ENCODE data around the gene UBE2O.

The UBE2O gene

GRCh38 chr17:76485569-76485968 lies 32.6 kb upstream of the UBE2O start:
- no peak for DNase-seq (ENCODE audit: low read depth)

- no peak for DNase-seq (ENCODE audit: low read depth)
Measured at GRCh38 chr17:76484228-76484725, 31.3 kb upstream of the UBE2O start.

- no peak for DNase-seq (ENCODE audit: low read depth)
Measured at GRCh38 chr17:76481071-76481655, 28.2 kb upstream of the UBE2O start.

- no peak for DNase-seq (ENCODE audit: low read depth)
Measured at GRCh38 chr17:76480632-76481031, 27.7 kb upstream of the UBE2O start.

- no peak for DNase-seq (ENCODE audit: low read depth)
Measured at GRCh38 chr17:76479515-76480060, 26.6 kb upstream of the UBE2O start.

GRCh38 chr17:76478730-76479514 lies 26.0 kb upstream of the UBE2O start:
- no peak for DNase-seq (ENCODE audit: low read depth)

- DNase-seq (ENCODE audit: low read depth), result no peak
Measured at GRCh38 chr17:76478097-76478496, 25.1 kb upstream of the UBE2O start.

GRCh38 chr17:76477576-76477975 lies 24.6 kb upstream of the UBE2O start:
- DNase-seq (ENCODE audit: low read depth), result no peak

- DNase-seq (ENCODE audit: low read depth), result no peak
Measured at GRCh38 chr17:76476736-76477135, 23.8 kb upstream of the UBE2O start.

GRCh38 chr17:76475302-76475701 lies 22.4 kb upstream of the UBE2O start:
- no peak for DNase-seq (ENCODE audit: low read depth)

GRCh38 chr17:76474894-76475293 lies 21.9 kb upstream of the UBE2O start:
- no peak for DNase-seq (ENCODE audit: low read depth)

- DNase-seq (ENCODE audit: low read depth), result no peak
Measured at GRCh38 chr17:76474238-76474637, 21.3 kb upstream of the UBE2O start.

GRCh38 chr17:76473541-76473985 lies 20.6 kb upstream of the UBE2O start:
- no peak for DNase-seq (ENCODE audit: low read depth)

- DNase-seq (ENCODE audit: low read depth), result no peak
Measured at GRCh38 chr17:76472726-76473125, 19.8 kb upstream of the UBE2O start.

GRCh38 chr17:76472258-76472645 lies 19.3 kb upstream of the UBE2O start:
- no peak for DNase-seq (ENCODE audit: low read depth)

GRCh38 chr17:76471498-76472257 lies 18.7 kb upstream of the UBE2O start:
- DNase-seq (ENCODE audit: low read depth), result no peak

- DNase-seq (ENCODE audit: low read depth), result no peak
Measured at GRCh38 chr17:76469991-76470739, 17.2 kb upstream of the UBE2O start.

GRCh38 chr17:76469076-76469990 lies 16.4 kb upstream of the UBE2O start:
- no peak for DNase-seq (ENCODE audit: low read depth)

GRCh38 chr17:76468634-76469010 lies 15.7 kb upstream of the UBE2O start:
- no peak for DNase-seq (ENCODE audit: low read depth)

GRCh38 chr17:76467809-76468633 lies 15.1 kb upstream of the UBE2O start:
- no peak for DNase-seq (ENCODE audit: low read depth)

All from CMK (cell line).